ENCODE measurements around the gene C6. TPM values are rescaled to one million over a fixed set of nuclear protein-coding genes. Genes with fewer than 3 reads are reported as not detected.

The C6 gene
- total and polyA plus RNA-seq, 10 donors: 0.02 to 0.65 (median 0.17) TPM; not detected in 5

GRCh38 chr5:41097642-41098041 lies 115.7 kb downstream of the C6 start:
- no peaks in the 10 kb centered on the region for H3K36me3 ChIP-seq
- H3K9me3 ChIP-seq: peaks cover 0 to 1% (median 0%) of the 10 kb centered on the region in 8 donors
- no peak overlapping the region for H3K4me3 ChIP-seq
- TF ChIP-seq POLR2A (IDR thresholded peaks at IDR 0.05) (no peak), CTCF (IDR thresholded peaks at IDR 0.05 in 8 of 11, conservative IDR thresholded peaks at IDR 0.05 in 3 of 11) (no peak), POLR2AphosphoS5 (IDR thresholded peaks at IDR 0.05) (no peak)
- H3K27ac ChIP-seq: no peak overlapping the region
- 39 to 69% (median 57%) methylated on average over 2 of the region's 2 CpGs for WGBS, 5 donors
- no peak for DNase-seq
- H3K27me3 ChIP-seq (replicated peaks in 1 of 7): no peaks in the 10 kb centered on the region
- H3K4me1 ChIP-seq: no peaks in the 10 kb centered on the region
- intact Hi-C loops (cut with DNase I; ENCODE audit: low total_unique reads): no loop called here

GRCh38 chr5:41095324-41096101 lies 117.8 kb downstream of the C6 start:
- Histone ChIP-seq H3K27me3 (replicated peaks in 1 of 7) (no peaks in the 10 kb centered on the region), H3K9me3 (peaks cover 0 to 9% (median 0%) of the 10 kb centered on the region in 8 donors), H3K4me1 (no peaks in the 10 kb centered on the region), H3K36me3 (no peaks in the 10 kb centered on the region), H3K4me3 (no peak overlapping the region), H3K27ac (no peak overlapping the region)
- WGBS, 5 donors: 61 to 87% (median 81%) methylated on average over 5 of the region's 5 CpGs
- intact Hi-C loops (cut with DNase I; ENCODE audit: low total_unique reads): no loop called here
- no peak for TF ChIP-seq POLR2A (IDR thresholded peaks at IDR 0.05)
- TF ChIP-seq POLR2AphosphoS5 (IDR thresholded peaks at IDR 0.05): no peak
- no peak for TF ChIP-seq CTCF (IDR thresholded peaks at IDR 0.05 in 8 of 11, conservative IDR thresholded peaks at IDR 0.05 in 3 of 11)
- no peak for DNase-seq

- 64 to 88% (median 77%) methylated on average over 2 of the region's 2 CpGs for WGBS, 5 donors
- H3K9me3 ChIP-seq: peaks cover 0 to 10% (median 0%) of the 10 kb centered on the region in 8 donors
- H3K4me1 ChIP-seq: no peaks in the 10 kb centered on the region
- H3K4me3 ChIP-seq: no peak overlapping the region
- no peak for TF ChIP-seq CTCF (IDR thresholded peaks at IDR 0.05 in 8 of 11, conservative IDR thresholded peaks at IDR 0.05 in 3 of 11)
- no peak for TF ChIP-seq POLR2AphosphoS5 (IDR thresholded peaks at IDR 0.05)
- no peak for TF ChIP-seq POLR2A (IDR thresholded peaks at IDR 0.05)
- H3K36me3 ChIP-seq: no peaks in the 10 kb centered on the region
- no peak overlapping the region for H3K27ac ChIP-seq
- H3K27me3 ChIP-seq (replicated peaks in 1 of 7): no peaks in the 10 kb centered on the region
- no peak for DNase-seq
- intact Hi-C loops (cut with DNase I; ENCODE audit: low total_unique reads): no loop called here
These were observed 118.5 kb downstream of the C6 start for GRCh38 chr5:41094871-41095270.

GRCh38 chr5:41093803-41094202 lies 119.5 kb downstream of the C6 start:
- Histone ChIP-seq H3K27me3 (replicated peaks in 1 of 7) (no peaks in the 10 kb centered on the region), H3K4me1 (no peaks in the 10 kb centered on the region), H3K9me3 (peaks cover 0 to 10% (median 0%) of the 10 kb centered on the region in 8 donors), H3K27ac (no peak overlapping the region), H3K4me3 (no peak overlapping the region), H3K36me3 (no peaks in the 10 kb centered on the region)
- intact Hi-C loops (cut with DNase I; ENCODE audit: low total_unique reads): no loop called here
- TF ChIP-seq CTCF (IDR thresholded peaks at IDR 0.05 in 8 of 11, conservative IDR thresholded peaks at IDR 0.05 in 3 of 11): no peak
- no peak for TF ChIP-seq POLR2AphosphoS5 (IDR thresholded peaks at IDR 0.05)
- TF ChIP-seq POLR2A (IDR thresholded peaks at IDR 0.05): no peak
- WGBS, 5 donors: 51 to 79% (median 71%) methylated on average over 1 of the region's 1 CpG
- DNase-seq: no peak
